Measurements from ENCODE around the gene ATP9B.

The ATP9B gene

GRCh38 chr18:79164706-79165105, 95.5 kb downstream of the ATP9B start (continued):
- TF ChIP-seq ZNF518A (tag by site-specific recombination; conservative IDR thresholded peaks at IDR 0.05; ENCODE audit: low read depth) (no peak), HOXA7 (CRISPR knock-in tag; IDR thresholded peaks at IDR 0.05; ENCODE audit: borderline replicate concordance) (no peak), TRIM28 (IDR thresholded peaks at IDR 0.05; ENCODE audit: borderline replicate concordance, low read length) (no peak), PRDM6 (tag by site-specific recombination; IDR thresholded peaks at IDR 0.05) (no peak), ZSCAN30 (tag by site-specific recombination; IDR thresholded peaks at IDR 0.05) (no peak), ZFP37 (tag by site-specific recombination; IDR thresholded peaks at IDR 0.05) (no peak), ZNF777 (tag by site-specific recombination; IDR thresholded peaks at IDR 0.05; ENCODE audit: borderline replicate concordance) (no peak), ZNF677 (tag by site-specific recombination; IDR thresholded peaks at IDR 0.05) (no peak), AEBP2 (tag by site-specific recombination; IDR thresholded peaks at IDR 0.05; ENCODE audit: borderline replicate concordance) (no peak), ZNF416 (tag by site-specific recombination; IDR thresholded peaks at IDR 0.05) (no peak), ZNF423 (tag by site-specific recombination; IDR thresholded peaks at IDR 0.05) (no peak)

GRCh38 chr18:79166702-79167101, 97.5 kb downstream of the ATP9B start:
- H3K9me3 ChIP-seq (ENCODE audit: control insufficient read depth, insufficient read depth, low read depth, low read length): no peaks in the 10 kb centered on the region
- CTCF ChIA-PET: no interaction called here
- H3K4me1 ChIP-seq (ENCODE audit: control insufficient read depth, insufficient read depth, low read length): no peaks in the 10 kb centered on the region
- H3K36me3 ChIP-seq (ENCODE audit: control insufficient read depth in 2 of 2, insufficient read depth in 1 of 2, low read length in 2 of 2): peaks cover 0 to 14% of the 10 kb centered on the region in 2 experiments; a peak in 1 of 3 replicates
- POLR2A ChIA-PET: no interaction called here
- no peak overlapping the region for H3K4me3 ChIP-seq (ENCODE audit: low read depth, low read length)
- no peak overlapping the region for H3K27ac ChIP-seq (ENCODE audit: extremely low read depth, low read depth, low read length)
- TF ChIP-seq ZNF654 (tag by site-specific recombination; IDR thresholded peaks at IDR 0.05; ENCODE audit: low read depth) (no peak), ZNF248 (tag by site-specific recombination; IDR thresholded peaks at IDR 0.05) (no peak), ZBTB7A (tag by site-specific recombination; IDR thresholded peaks at IDR 0.05; ENCODE audit: low read depth) (no peak), PRDM10 (tag by site-specific recombination; IDR thresholded peaks at IDR 0.05) (no peak), ZNF560 (tag by site-specific recombination; IDR thresholded peaks at IDR 0.05; ENCODE audit: borderline replicate concordance) (no peak), OVOL3 (tag by site-specific recombination; IDR thresholded peaks at IDR 0.05) (no peak), ZNF639 (tag by site-specific recombination; IDR thresholded peaks at IDR 0.05) (no peak), WT1 (tag by site-specific recombination; IDR thresholded peaks at IDR 0.05) (no peak), INSM2 (tag by site-specific recombination; IDR thresholded peaks at IDR 0.05) (no peak)

Measured in HEK293 (cell line).